Erythroblast (primary cell): ENCODE results near the gene SEMG1.

ENCODE experiments used
- GATA1 ChIP-seq: IDR thresholded peaks from 2 replicates; pipeline ENCODE4 v1.6.1; 2011; ENCODE audit warnings: low read depth, mild to moderate bottlenecking, control low read depth, low read length, moderate library complexity
- POLR2A ChIP-seq: IDR thresholded peaks from 2 replicates; pipeline ENCODE4 v1.6.1; 2011; ENCODE audit warnings: mild to moderate bottlenecking, low read length

DNA sequence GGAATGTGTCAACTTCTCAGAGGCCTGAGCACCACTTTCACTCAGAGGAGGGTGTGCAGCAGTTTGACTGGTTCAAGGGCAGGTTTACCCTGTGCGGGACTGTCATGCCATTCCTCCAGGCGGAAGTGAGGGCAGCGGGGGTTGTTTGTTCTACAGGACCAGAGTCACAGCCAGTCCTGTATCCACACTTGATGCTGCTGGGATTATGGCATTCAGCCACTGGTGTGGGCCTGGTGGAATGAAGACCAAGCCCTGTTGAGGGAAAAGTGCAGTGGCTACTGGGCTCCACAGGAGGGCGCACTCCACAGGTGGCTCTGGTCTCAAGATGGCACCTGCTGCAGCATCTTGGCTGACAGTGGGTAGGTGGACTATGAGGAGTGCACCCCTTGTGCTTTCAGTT, 29.2 kb downstream of the SEMG1 start:
- TF ChIP-seq POLR2A (no peak), GATA1 (no peak)
